Vagina (tissue), 2 donors: ENCODE data around the gene ATP5PO. TPM values are rescaled to one million over a fixed set of nuclear protein-coding genes. Genes with fewer than 3 reads are reported as not detected.
A peak's percentile ranks its signal among the peaks of the same experiment; 100 is the strongest.

ENCODE experiments used
- DNase-seq, 2 donors: peaks; one replicate each; pipeline ENCODE4 v3.0.0-alpha.2; 2017; ENCODE audit errors: extremely low spot score in 2 of 2
- H3K27ac ChIP-seq: fragments of 200-600 bp; sonication (generic); one replicate; pipeline ENCODE4 v1.5.1; 2019
- H3K27me3 ChIP-seq: fragments of 200-600 bp; sonication (generic); one replicate; pipeline ENCODE4 v1.5.1; 2019
- H3K36me3 ChIP-seq, 2 donors: fragments of 200-600 bp; sonication (generic); one replicate each; pipeline ENCODE4 v1.5.1; 2017 to 2019
- H3K4me1 ChIP-seq: fragments of 200-600 bp; sonication (generic); one replicate; pipeline ENCODE4 v1.5.1; 2019
- H3K4me3 ChIP-seq, 2 donors: fragments of 200-600 bp; sonication (generic); 1 replicate in 1 of 2; 2 replicates in 1 of 2; pipeline ENCODE4 v1.5.1; 2016 to 2019
- H3K9me3 ChIP-seq: fragments of 200-600 bp; sonication (generic); one replicate; pipeline ENCODE4 v1.5.1; 2019
- POLR2A ChIP-seq, 2 donors: fragments of 450-650 bp; IDR thresholded peaks; one replicate each; pipeline ENCODE4 v1.6.1; 2017; ENCODE audit warnings: antibody characterized with exemption in 2 of 2, mild to moderate bottlenecking in 2 of 2, moderate library complexity in 2 of 2
- POLR2AphosphoS5 ChIP-seq, 2 donors: sonication (generic); formaldehyde crosslinking; IDR thresholded peaks; one replicate each; pipeline ENCODE4 v1.9.0; 2017; ENCODE audit warnings: antibody characterized with exemption in 2 of 2, mild to moderate bottlenecking in 2 of 2, low read depth in 1 of 2; ENCODE audit not compliant: insufficient read depth in 1 of 2
- intact Hi-C: fragments of 100-400 bp; cut with DNase I; formaldehyde crosslinking; loops from one replicate; pipeline ENCODE4 v1.15.1; 2023
- total RNA-seq: library from RNA; depleted of rRNA; stranded (reverse); fragments of >200 nt; gene quantifications from one replicate; pipeline ENCODE4 v1.2.3, GENCODE V29; 2016
- TF ChIP-seq, protein P1 (sequence below), 3 experiments: fragments of 450-650 bp in 2 of 3; fragments of 200-600 bp in 1 of 3; sonication (generic) in 1 of 3; IDR thresholded peaks; one replicate each; pipeline ENCODE4 v1.5.1; 2017 to 2019; ENCODE audit warnings: antibody characterized with exemption in 3 of 3, mild to moderate bottlenecking in 2 of 3, moderate library complexity in 2 of 3

Gene ATP5PO
- total RNA-seq, 1 donor from 2014 or later, result 133 TPM

- Histone ChIP-seq H3K27me3 (no peaks in the 10 kb centered on the region), H3K36me3 (peaks cover 0 to 2% of the 10 kb centered on the region in 2 donors), H3K4me3 (no peak overlapping the region), H3K4me1 (peaks cover 20% of the 10 kb centered on the region), H3K9me3 (no peaks in the 10 kb centered on the region), H3K27ac (no peak overlapping the region)
- TF ChIP-seq, protein P1, sequence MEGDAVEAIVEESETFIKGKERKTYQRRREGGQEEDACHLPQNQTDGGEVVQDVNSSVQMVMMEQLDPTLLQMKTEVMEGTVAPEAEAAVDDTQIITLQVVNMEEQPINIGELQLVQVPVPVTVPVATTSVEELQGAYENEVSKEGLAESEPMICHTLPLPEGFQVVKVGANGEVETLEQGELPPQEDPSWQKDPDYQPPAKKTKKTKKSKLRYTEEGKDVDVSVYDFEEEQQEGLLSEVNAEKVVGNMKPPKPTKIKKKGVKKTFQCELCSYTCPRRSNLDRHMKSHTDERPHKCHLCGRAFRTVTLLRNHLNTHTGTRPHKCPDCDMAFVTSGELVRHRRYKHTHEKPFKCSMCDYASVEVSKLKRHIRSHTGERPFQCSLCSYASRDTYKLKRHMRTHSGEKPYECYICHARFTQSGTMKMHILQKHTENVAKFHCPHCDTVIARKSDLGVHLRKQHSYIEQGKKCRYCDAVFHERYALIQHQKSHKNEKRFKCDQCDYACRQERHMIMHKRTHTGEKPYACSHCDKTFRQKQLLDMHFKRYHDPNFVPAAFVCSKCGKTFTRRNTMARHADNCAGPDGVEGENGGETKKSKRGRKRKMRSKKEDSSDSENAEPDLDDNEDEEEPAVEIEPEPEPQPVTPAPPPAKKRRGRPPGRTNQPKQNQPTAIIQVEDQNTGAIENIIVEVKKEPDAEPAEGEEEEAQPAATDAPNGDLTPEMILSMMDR (IDR thresholded peaks at IDR 0.05), result no peak
- TF ChIP-seq POLR2AphosphoS5 (IDR thresholded peaks at IDR 0.05; ENCODE audit: insufficient read depth in 1 of 2, low read depth in 1 of 2) (no peak), POLR2A (IDR thresholded peaks at IDR 0.05) (no peak)
- no peak for DNase-seq
- intact Hi-C loops, result loop anchor here (10.0 kb wide), 1 partner anchor 252 kb away; the partner anchor contains the start of genes CRYZL1 and ITSN1
Measured at GRCh38 chr21:33897098-33897497, 18.5 kb downstream of the ATP5PO start.

- DNase-seq, result no peak
- Histone ChIP-seq H3K27me3 (no peaks in the 10 kb centered on the region), H3K4me1 (peaks cover 17% of the 10 kb centered on the region), H3K36me3 (no peaks in the 10 kb centered on the region), H3K27ac (no peak overlapping the region), H3K4me3 (no peak overlapping the region), H3K9me3 (no peaks in the 10 kb centered on the region)
- TF ChIP-seq POLR2A (IDR thresholded peaks at IDR 0.05), result no peak
- intact Hi-C loops, result loop anchor here (10.0 kb wide), 1 partner anchor 252 kb away; the partner anchor contains the start of genes CRYZL1 and ITSN1
Measured at GRCh38 chr21:33896691-33897090, 18.9 kb downstream of the ATP5PO start.

- Histone ChIP-seq H3K4me3 (peak overlapping the region in 1 of 2 donors; percentile 43), H3K4me1 (peaks cover 14% of the 10 kb centered on the region), H3K27ac (no peak overlapping the region), H3K27me3 (no peaks in the 10 kb centered on the region), H3K9me3 (no peaks in the 10 kb centered on the region), H3K36me3 (no peaks in the 10 kb centered on the region)
- no peak for DNase-seq
- TF ChIP-seq POLR2AphosphoS5 (IDR thresholded peaks at IDR 0.05; ENCODE audit: insufficient read depth in 1 of 2, low read depth in 1 of 2) (no peak), POLR2A (IDR thresholded peaks at IDR 0.05) (no peak)
- TF ChIP-seq, protein P1 (IDR thresholded peaks at IDR 0.05), result no peak
- intact Hi-C loops, result loop anchor here (10.0 kb wide), 1 partner anchor 251 kb away; the partner anchor contains the start of genes CRYZL1 and ITSN1
Measured at GRCh38 chr21:33895356-33895755, 20.2 kb downstream of the ATP5PO start.

GRCh38 chr21:33894736-33895288 lies 20.8 kb downstream of the ATP5PO start:
- intact Hi-C loops, result loop anchor here (10.0 kb wide), 1 partner anchor 250 kb away; the partner anchor contains the start of genes CRYZL1 and ITSN1
- no peaks in the 10 kb centered on the region for H3K9me3 ChIP-seq

DNA sequence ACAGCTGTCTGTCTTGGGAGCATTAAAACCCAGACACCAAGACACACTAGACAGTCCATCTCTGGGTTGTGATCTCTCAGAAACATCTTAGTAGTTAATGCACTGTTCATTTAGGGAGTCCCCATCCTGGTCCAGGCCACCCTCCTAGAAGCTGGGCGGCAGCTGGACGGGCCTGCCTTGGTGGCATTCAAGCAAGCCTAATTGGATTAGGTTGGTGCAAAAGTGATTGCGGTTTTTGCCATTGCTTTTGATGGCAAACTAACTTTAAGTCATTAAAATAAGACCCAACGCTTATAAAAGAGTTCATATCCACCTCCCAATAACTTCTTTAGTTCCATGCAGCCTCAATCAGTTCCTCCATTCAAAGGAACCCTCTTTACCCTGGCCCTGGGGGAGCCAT lies 21.7 kb downstream of the ATP5PO start:
- DNase-seq, result no peak
- Histone ChIP-seq H3K27ac (no peak overlapping the region), H3K4me3 (no peak overlapping the region), H3K4me1 (peaks cover 14% of the 10 kb centered on the region), H3K36me3 (no peaks in the 10 kb centered on the region), H3K9me3 (no peaks in the 10 kb centered on the region), H3K27me3 (no peaks in the 10 kb centered on the region)
- intact Hi-C loops, result loop anchor here (10.0 kb wide), 1 partner anchor 249 kb away; the partner anchor contains the start of genes CRYZL1 and ITSN1
- TF ChIP-seq POLR2A (IDR thresholded peaks at IDR 0.05) (no peak), POLR2AphosphoS5 (IDR thresholded peaks at IDR 0.05; ENCODE audit: insufficient read depth in 1 of 2, low read depth in 1 of 2) (no peak)
- TF ChIP-seq, protein P1 (IDR thresholded peaks at IDR 0.05), result no peak

More at GRCh38 chr21:33894736-33895288, 20.8 kb downstream of the ATP5PO start:
- TF ChIP-seq POLR2AphosphoS5 (IDR thresholded peaks at IDR 0.05; ENCODE audit: insufficient read depth in 1 of 2, low read depth in 1 of 2) (peak in 1 of 2 donors; percentile 20), POLR2A (IDR thresholded peaks at IDR 0.05) (no peak)
- TF ChIP-seq, protein P1 (IDR thresholded peaks at IDR 0.05), result peak in 2 of 3 experiments; percentile 64 to 86
- Histone ChIP-seq H3K4me3 (peak overlapping the region; percentile 12 to 43), H3K27ac (no peak overlapping the region), H3K27me3 (no peaks in the 10 kb centered on the region), H3K36me3 (no peaks in the 10 kb centered on the region), H3K4me1 (peaks cover 14% of the 10 kb centered on the region)
- DNase-seq, result no peak
